Hypothalamus (tissue), 51 donors: ENCODE results near the gene VSTM2B.

Experiments used
- DNase-seq, 51 donors: peaks; one replicate each; lab custom pipeline; 2025; lab: John Stamatoyannopoulos, UW

The VSTM2B gene

GRCh38 chr19:29514525-29515232 is 11.1 kb upstream of the VSTM2B start:
- no peak for DNase-seq

- DNase-seq: no peak
Measured at GRCh38 chr19:29515233-29515619, 10.6 kb upstream of the VSTM2B start.

GRCh38 chr19:29515706-29516357 is 10.0 kb upstream of the VSTM2B start:
- no peak for DNase-seq

GRCh38 chr19:29516358-29516725 is 9.5 kb upstream of the VSTM2B start:
- no peak for DNase-seq

GRCh38 chr19:29516821-29517395 is 8.9 kb upstream of the VSTM2B start:
- DNase-seq: no peak

GRCh38 chr19:29517412-29517811 is 8.4 kb upstream of the VSTM2B start:
- no peak for DNase-seq

GRCh38 chr19:29517946-29518345 is 7.8 kb upstream of the VSTM2B start:
- DNase-seq: no peak

GRCh38 chr19:29519146-29519545 is 6.6 kb upstream of the VSTM2B start:
- no peak for DNase-seq

- no peak for DNase-seq
Measured at GRCh38 chr19:29519931-29520330, 5.9 kb upstream of the VSTM2B start.

- DNase-seq: peak in 6 of 51 donors; percentile 17 to 42 (median 18)
Measured at GRCh38 chr19:29520390-29520789, 5.4 kb upstream of the VSTM2B start.

GRCh38 chr19:29521291-29522075 is 4.3 kb upstream of the VSTM2B start:
- no peak for DNase-seq

- no peak for DNase-seq
Measured at GRCh38 chr19:29523568-29523967, 2.2 kb upstream of the VSTM2B start.

- DNase-seq: peak in 25 of 51 donors; percentile 23 to 86 (median 60)
Measured at GRCh38 chr19:29524201-29524911, 1.4 kb upstream of the VSTM2B start.

GRCh38 chr19:29524912-29525831 is 622 bp upstream of the VSTM2B start:
- DNase-seq: peak in 25 of 51 donors; percentile 22 to 76 (median 59)

GRCh38 chr19:29526730-29527499 is 1.1 kb downstream of the VSTM2B start:
- peak in 12 of 51 donors; percentile 19 to 73 (median 40) for DNase-seq

- peak in 1 of 51 donors; percentile 14 for DNase-seq
Measured at GRCh38 chr19:29527500-29528328, 1.9 kb downstream of the VSTM2B start.

GRCh38 chr19:29528350-29528945 is 2.7 kb downstream of the VSTM2B start:
- DNase-seq: peak in 47 of 51 donors; percentile 27 to 89 (median 59)
